ENCODE results near the gene TSPAN32.
"Not testable (repeated sequence)": the region's sequence is repeated elsewhere in the genome, so short reads cannot be mapped to it uniquely, and the experiment has no call there.

TSPAN32 gene

DNA sequence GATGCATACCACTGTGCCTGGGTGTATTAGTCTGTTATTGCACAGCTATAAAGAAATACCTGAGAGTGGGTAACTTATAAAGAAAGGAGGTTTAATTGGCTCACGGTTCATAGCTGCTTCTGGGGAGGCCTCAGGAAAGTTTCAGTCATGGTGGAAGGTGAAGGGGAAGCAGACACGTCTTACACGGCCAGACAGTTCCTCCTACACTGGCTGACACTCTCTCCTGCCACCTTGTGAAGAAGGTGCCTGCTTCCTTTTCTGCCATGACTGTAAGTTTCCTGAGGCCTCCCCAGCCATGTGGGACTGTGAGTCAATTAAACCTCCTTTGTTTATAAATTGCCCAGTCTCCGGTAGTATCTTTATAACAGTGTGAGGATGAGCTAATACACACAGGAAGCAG, 41.7 kb downstream of the TSPAN32 start:
- no peak for DNase-seq

DNA sequence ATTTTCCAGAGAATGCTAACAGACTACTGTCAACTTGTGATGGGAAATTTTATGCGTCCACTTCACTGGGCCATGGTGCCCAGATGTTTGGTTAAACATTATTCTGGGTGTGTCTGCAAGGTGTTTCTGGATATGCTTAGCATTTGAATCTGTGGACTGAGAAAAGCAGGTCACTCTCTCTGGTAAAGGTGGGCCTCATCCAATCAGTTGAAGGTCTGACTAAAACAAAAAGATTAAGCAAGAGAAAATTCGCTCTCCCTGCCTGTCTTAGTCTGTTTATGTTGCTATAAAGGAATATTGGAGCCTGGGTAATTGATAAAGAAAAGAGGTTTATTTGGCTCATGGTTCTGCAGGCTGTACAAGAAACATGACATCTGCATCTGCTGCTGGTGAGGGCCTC, 43.2 kb downstream of the TSPAN32 start:
- no peak for DNase-seq

DNA sequence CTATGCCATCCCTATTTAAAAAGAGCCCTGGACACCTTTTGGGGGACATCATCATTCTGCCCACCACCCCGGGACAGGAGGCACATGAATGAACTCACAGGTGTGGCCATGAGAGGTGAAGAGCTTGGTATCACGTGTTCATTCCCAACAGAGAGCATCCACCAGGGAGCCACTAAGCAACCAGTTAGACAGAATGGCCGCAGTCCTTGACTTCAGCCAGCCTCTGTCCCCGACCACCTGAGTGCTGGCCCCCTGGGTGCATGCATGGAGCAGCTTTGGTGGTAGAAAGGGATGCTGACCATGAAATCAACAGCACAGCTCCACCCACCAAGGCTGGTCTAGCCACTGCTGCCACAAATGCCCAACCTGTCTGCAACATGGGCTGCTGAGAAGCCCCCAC, 44.2 kb downstream of the TSPAN32 start:
- no peak for DNase-seq

DNA sequence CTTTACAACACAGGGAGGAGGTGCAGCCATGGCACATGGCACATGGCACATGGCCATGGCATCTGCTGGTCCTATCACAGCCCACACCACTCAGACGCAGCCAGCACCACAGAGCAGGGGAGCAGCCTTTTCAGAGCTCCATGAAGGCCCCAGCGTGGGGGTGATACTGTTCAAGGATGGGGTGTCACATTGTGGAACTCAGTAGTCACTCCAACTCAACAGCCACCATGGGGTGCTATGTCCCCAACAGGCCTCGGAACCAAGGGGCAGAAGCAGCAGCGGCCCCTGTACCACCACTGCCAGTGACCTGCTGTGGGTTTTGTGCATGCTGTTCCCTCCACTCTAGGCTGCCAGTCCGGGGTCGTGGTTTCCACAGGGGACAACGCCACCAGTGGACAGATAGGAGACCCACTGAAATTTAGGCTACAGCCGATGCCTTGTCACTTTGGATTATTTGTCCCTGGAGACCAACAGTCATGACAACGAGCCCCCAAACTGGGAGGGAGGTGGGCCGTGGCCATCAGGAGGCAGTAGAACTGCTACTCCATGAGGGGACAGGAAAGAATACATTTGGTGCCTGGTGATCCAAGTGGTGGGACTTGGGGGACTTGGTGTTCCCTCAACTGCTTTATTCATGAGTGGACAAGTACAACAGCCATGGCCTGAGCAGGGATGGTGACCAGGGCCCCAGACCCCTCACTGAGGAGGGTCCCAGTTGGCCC, 44.9 kb downstream of the TSPAN32 start:
- no peak for DNase-seq

- no peak for DNase-seq
These were observed 45.6 kb downstream of the TSPAN32 start for GRCh38 chr11:2347308-2347830.

- no peak for DNase-seq
These were observed 47.2 kb downstream of the TSPAN32 start for GRCh38 chr11:2348986-2349385.

- DNase-seq = no peak
These were observed 49.9 kb downstream of the TSPAN32 start for GRCh38 chr11:2351701-2352100.

DNA sequence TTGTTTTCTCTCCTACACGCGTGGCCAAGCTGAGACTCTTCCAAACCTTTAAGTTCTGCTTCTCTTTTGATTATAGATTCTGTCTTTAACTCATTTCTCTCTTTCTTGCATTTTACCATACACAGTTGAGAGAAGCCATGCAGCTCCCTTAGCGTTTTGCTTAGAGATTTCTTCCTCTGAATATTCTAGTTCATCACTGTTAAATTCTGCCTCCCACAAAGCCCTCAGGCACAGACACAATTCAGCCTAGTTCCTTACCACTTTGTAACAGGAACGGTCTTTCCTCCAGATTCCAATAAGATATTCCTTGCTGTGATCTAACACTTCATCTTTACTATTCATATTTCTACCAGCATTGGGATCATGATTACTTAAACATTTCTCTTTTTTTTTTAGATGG, 50.6 kb downstream of the TSPAN32 start:
- DNase-seq = no peak

- no peak for DNase-seq
These were observed 53.3 kb downstream of the TSPAN32 start for GRCh38 chr11:2355000-2355644.

DNA sequence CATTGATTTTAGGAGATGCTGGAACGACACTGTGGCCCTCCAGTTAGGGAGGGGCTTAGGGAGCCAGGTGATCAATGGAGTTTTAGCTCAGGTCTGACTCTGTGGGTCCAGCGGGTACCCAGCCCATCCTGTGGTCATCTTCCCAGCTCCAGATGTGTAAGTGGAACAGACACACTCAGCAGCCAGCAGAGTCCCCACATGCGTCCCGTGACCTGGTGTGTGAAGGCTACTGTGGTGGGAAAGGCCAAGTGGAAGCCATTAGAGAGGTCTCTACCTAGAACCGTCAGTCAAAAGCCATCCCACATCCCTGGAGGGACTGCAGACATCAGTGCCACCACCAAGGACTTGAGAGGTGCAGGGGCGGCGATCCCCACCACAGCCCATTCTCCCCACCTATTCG, 55.4 kb downstream of the TSPAN32 start:
- DNase-seq = no peak

DNA sequence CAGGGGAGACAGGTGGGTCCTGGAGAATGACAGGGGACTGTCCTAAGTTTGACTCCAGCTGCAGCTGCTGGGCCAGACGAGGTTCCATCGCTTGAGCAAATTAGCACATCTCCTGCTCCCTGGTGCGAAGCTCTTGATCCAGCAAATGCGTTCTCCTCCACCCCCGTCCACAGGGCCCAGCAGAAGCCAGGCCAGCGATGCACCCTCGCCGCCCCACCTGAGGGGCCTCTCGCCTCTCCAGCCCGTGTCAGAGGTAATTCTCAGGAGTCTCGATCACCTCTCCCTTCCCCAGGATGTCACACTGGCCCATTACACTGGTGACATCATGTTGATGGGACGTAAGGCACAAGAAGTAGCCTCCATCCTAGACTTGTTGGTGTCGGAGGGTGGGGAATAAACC, 55.8 kb downstream of the TSPAN32 start:
- not testable (repeated sequence) for DNase-seq

DNA sequence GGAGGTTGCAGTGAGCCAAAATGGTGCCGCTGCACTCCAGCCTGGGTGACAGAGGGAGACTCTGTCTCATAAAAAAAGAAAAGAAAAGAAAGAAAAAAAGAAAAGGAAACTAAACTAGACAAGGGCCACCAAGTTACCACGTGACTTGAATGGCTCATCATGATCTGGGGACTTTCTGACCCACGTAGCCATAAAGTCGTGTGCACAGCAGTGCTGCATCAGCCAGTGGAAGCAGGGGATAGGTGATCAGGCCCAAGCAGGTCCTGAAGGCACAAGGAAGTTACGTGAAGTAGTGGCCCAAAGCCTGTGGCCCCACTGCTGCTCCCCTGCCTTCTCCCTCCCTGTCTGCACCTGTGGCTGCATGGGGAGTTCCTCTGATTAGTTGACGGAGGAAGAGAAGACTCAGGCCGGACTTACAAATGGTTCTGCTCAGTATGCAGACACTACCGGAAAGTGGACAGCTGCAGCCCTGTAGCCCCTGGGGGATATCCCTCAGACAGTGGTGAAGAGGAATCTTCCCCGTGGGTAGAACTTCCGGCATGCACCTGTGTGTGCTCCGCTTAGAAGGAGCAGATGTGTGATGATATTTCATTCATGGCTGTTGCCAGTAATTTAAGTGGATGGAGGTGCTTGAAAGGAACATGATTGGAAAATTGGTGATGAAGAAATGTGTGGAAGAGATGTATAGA, 57.1 kb downstream of the TSPAN32 start:
- DNase-seq = no peak

- DNase-seq = no peak
These were observed 57.7 kb downstream of the TSPAN32 start for GRCh38 chr11:2359557-2359956.

GRCh38 chr11:2360081-2360642, 58.3 kb downstream of the TSPAN32 start:
- no peak for DNase-seq

- no peak for DNase-seq
These were observed 59.8 kb downstream of the TSPAN32 start for GRCh38 chr11:2361565-2361964.

- no peak for DNase-seq
These were observed 60.6 kb downstream of the TSPAN32 start for GRCh38 chr11:2362414-2362813.

DNA sequence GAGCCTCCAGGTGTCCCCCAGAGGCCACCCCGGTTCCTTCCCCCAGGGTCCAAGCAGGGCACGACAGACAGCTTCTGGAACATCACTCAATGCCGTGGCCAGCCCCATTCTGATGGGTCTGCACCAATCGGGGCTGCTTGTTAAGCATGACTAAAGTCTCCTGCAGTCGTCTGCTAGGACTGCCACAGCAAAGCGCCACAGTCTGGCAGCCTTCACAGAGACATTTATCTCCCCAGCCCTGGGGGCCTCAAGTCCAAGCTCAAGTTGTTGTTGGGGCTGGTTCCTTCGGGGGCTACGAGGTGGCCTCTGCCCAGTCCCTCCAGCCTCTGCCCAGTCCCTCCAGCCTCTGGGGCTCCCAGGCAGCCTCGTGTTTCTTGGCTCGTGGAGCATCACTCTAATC, 61.3 kb downstream of the TSPAN32 start:
- no peak for DNase-seq

- DNase-seq = no peak
These were observed 62.0 kb downstream of the TSPAN32 start for GRCh38 chr11:2363577-2364370.

DNA sequence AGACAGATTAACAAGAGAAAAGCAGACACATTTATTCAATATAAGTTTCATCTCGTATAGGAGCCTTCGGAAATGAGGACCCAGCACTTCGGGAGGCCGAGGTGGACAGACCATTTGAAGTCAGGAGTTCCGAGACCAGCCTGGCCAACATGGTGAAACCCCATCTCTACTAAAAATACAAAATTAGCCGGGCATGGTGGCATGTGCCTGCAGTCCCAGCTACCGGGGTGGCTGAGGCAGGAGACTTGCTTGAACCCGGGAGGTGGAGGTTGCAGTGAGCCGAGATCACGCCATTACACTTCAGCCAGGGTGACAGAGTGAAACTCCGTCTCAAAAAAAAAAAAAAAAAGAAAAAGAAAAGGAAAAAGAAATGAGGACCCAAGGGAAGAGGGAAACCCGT, 62.6 kb downstream of the TSPAN32 start:
- not testable (repeated sequence) for DNase-seq

DNA sequence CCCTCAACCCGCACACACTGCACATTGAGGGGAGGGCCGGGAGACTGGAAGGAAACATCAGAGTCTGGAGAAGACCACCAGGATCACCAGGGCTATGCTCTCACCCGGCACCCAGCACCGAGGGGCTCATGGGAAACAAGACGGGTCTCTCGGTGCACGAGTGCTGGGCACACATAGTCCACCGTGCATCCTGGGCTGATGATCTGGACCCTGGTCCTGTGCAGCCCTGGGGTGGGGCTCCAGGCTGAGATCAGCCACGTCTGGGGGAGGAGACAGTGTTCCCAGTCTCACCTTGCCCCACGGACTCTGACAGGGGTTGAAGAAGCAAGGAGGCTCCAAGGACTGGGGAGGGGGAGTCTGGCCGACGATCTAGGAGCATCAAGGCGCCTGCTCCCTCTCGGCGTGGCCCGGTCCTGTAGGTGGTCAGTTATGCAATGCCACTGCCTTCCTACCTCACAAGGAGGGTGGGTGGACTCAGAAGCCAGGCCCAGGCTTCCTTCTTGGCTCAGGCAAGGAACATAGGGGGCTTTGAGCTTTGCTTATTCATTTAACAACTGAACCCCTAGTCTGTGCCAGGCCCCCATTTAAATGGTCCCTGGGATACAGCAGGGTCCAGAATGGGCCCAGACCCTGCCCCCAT, 63.9 kb downstream of the TSPAN32 start:
- no peak for DNase-seq

GRCh38 chr11:2366276-2366675, 64.5 kb downstream of the TSPAN32 start:
- DNase-seq = no peak

- DNase-seq = no peak
These were observed 64.9 kb downstream of the TSPAN32 start for GRCh38 chr11:2366733-2367132.

All from stimulated activated naive CD4-positive, alpha-beta T cell (primary cell).